Astrocyte of the hippocampus (primary cell): ENCODE measurements around the gene ITGA8.
"Not testable (repeated sequence)": the region's sequence is repeated elsewhere in the genome, so short reads cannot be mapped to it uniquely, and the experiment has no call there.

Experiments
- DNase-seq: peaks from one replicate; pipeline ENCODE4 v3.0.0; 2011; ENCODE audit warnings: low read depth, low spot score

ITGA8 gene

GRCh38 chr10:15681076-15681475, 38.6 kb downstream of the ITGA8 start:
- no peak for DNase-seq

- no peak for DNase-seq
Observed at GRCh38 chr10:15678851-15679250, 40.9 kb downstream of the ITGA8 start.

GRCh38 chr10:15672469-15672868, 47.3 kb downstream of the ITGA8 start:
- no peak for DNase-seq

- no peak for DNase-seq
Observed at GRCh38 chr10:15670880-15671279, 48.8 kb downstream of the ITGA8 start.

- no peak for DNase-seq
Observed at GRCh38 chr10:15661574-15661973, 58.1 kb downstream of the ITGA8 start.

GRCh38 chr10:15660990-15661389, 58.7 kb downstream of the ITGA8 start:
- no peak for DNase-seq

GRCh38 chr10:15658069-15658702, 61.5 kb downstream of the ITGA8 start:
- DNase-seq, result no peak

GRCh38 chr10:15652757-15653156, 67.0 kb downstream of the ITGA8 start:
- no peak for DNase-seq

GRCh38 chr10:15652117-15652516, 67.6 kb downstream of the ITGA8 start:
- DNase-seq, result no peak

- DNase-seq, result no peak
Observed at GRCh38 chr10:15651175-15651574, 68.5 kb downstream of the ITGA8 start.

GRCh38 chr10:15642095-15642494, 77.6 kb downstream of the ITGA8 start:
- DNase-seq, result peak; percentile 2

- no peak for DNase-seq
Observed at GRCh38 chr10:15640536-15641085, 79.1 kb downstream of the ITGA8 start.

GRCh38 chr10:15636446-15636845, 83.3 kb downstream of the ITGA8 start:
- no peak for DNase-seq

- DNase-seq, result no peak
Observed at GRCh38 chr10:15632456-15633091, 87.1 kb downstream of the ITGA8 start.

GRCh38 chr10:15631205-15631604, 88.5 kb downstream of the ITGA8 start:
- not testable (repeated sequence) for DNase-seq

- no peak for DNase-seq
Observed at GRCh38 chr10:15630353-15630752, 89.4 kb downstream of the ITGA8 start.

- DNase-seq, result peak; percentile 2
Observed at GRCh38 chr10:15627617-15628196, 92.0 kb downstream of the ITGA8 start.

GRCh38 chr10:15626937-15627336, 92.8 kb downstream of the ITGA8 start:
- no peak for DNase-seq

- no peak for DNase-seq
Observed at GRCh38 chr10:15625261-15625660, 94.5 kb downstream of the ITGA8 start.

- DNase-seq, result no peak
Observed at GRCh38 chr10:15624401-15625196, 95.1 kb downstream of the ITGA8 start.

GRCh38 chr10:15620836-15621515, 98.7 kb downstream of the ITGA8 start:
- DNase-seq, result no peak

GRCh38 chr10:15620337-15620736, 99.4 kb downstream of the ITGA8 start:
- no peak for DNase-seq
